SK-N-SH (cell line): ENCODE measurements around the gene BMAL1. TPM values are rescaled to one million over a fixed set of nuclear protein-coding genes. Genes with fewer than 3 reads are reported as not detected.

ENCODE experiments used
- CTCF ChIA-PET: fragments of 300-600, 350-600 bp; formaldehyde crosslinking; extraction: SDS; loops from one replicate; lab custom pipeline; 2021; lab: Yijun Ruan, JAX
- POLR2A ChIA-PET: fragments of 350-600 bp; sonication (Branson Sonifier 250); formaldehyde crosslinking; extraction: SDS; loops from one replicate; lab custom pipeline; 2020; ENCODE audit warnings: antibody characterized with exemption, inconsistent platforms; lab: Yijun Ruan, JAX
- DNase-seq: peaks from one replicate; pipeline ENCODE4 v3.0.0; 2012
- H2AFZ ChIP-seq: fragments of 200-600 bp; sonication (generic); 2 replicates; pipeline ENCODE4 v1.8.1; 2016; ENCODE audit warnings: antibody characterized with exemption, mild to moderate bottlenecking, low read depth
- H3F3A ChIP-seq: fragments of 200-600 bp; sonication (generic); replicated peaks from 2 replicates; pipeline ENCODE3; 2016; ENCODE audit warnings: antibody characterized with exemption, mild to moderate bottlenecking; ENCODE audit not compliant: insufficient read depth
- H3K27ac ChIP-seq, 2 experiments: fragments of 200-500 bp in 1 of 2; fragments of 200-600 bp in 1 of 2; sonication (Bioruptor generic) in 1 of 2; sonication (generic), shearing (Covaris generic) in 1 of 2; 2 replicates each; pipeline versions ENCODE4 v1.5.1 to v1.6.1; 2014 to 2016; ENCODE audit warnings: low read depth in 2 of 2, inconsistent platforms in 1 of 2, low read length in 1 of 2, mild to moderate bottlenecking in 1 of 2, mixed read lengths in 1 of 2
- H3K27me3 ChIP-seq: fragments of 200-600 bp; sonication (generic), shearing (Covaris generic); 2 replicates; pipeline ENCODE4 v1.6.1; 2016; ENCODE audit warnings: mixed run types; ENCODE audit not compliant: insufficient read depth
- H3K36me3 ChIP-seq, 2 experiments: fragments of 200-500 bp in 1 of 2; fragments of 200-600 bp in 1 of 2; sonication (Bioruptor generic) in 1 of 2; sonication (generic) in 1 of 2; replicated peaks in 1 of 2; 2 replicates each; pipeline versions ENCODE3 to v1.5.1; 2014 to 2016; ENCODE audit warnings: low read length in 1 of 2, mild to moderate bottlenecking in 1 of 2; ENCODE audit not compliant: insufficient read depth in 2 of 2, control insufficient read depth in 1 of 2
- H3K4me1 ChIP-seq, 2 experiments: fragments of 200-500 bp in 1 of 2; fragments of 200-600 bp in 1 of 2; sonication (Bioruptor generic) in 1 of 2; sonication (generic), shearing (Covaris generic) in 1 of 2; 2 replicates each; pipeline versions ENCODE4 v1.5.1 to v1.6.1; 2014 to 2016; ENCODE audit warnings: low read depth in 1 of 2, low read length in 1 of 2, mixed run types in 1 of 2; ENCODE audit not compliant: insufficient read depth in 2 of 2, control insufficient read depth in 1 of 2
- H3K4me2 ChIP-seq: fragments of 200-600 bp; sonication (generic), shearing (Covaris generic); 2 replicates; pipeline ENCODE4 v1.6.1; 2017; ENCODE audit warnings: mixed run types
- H3K4me3 ChIP-seq, 2 experiments: fragments of 200-500 bp in 1 of 2; fragments of 200-600 bp in 1 of 2; sonication (Bioruptor generic) in 1 of 2; sonication (generic), shearing (Covaris generic) in 1 of 2; 2 replicates each; pipeline versions ENCODE4 v1.5.1 to v1.8.1; 2014 to 2016; ENCODE audit warnings: low read depth in 2 of 2, inconsistent platforms in 1 of 2, low read length in 1 of 2, mild to moderate bottlenecking in 1 of 2, mixed read lengths in 1 of 2, moderate library complexity in 1 of 2
- H3K79me2 ChIP-seq: fragments of 200-600 bp; sonication (generic); 2 replicates; pipeline ENCODE4 v1.8.1; 2017; ENCODE audit warnings: mild to moderate bottlenecking; ENCODE audit not compliant: insufficient read depth
- H3K9ac ChIP-seq: fragments of 200-600 bp; sonication (generic); 2 replicates; pipeline ENCODE4 v1.6.1; 2017; ENCODE audit warnings: mixed run types
- H3K9me2 ChIP-seq: fragments of 200-600 bp; sonication (generic); 2 replicates; pipeline ENCODE4 v1.6.1; 2017; ENCODE audit warnings: mixed run types
- H3K9me3 ChIP-seq: fragments of 200-600 bp; sonication (generic); 2 replicates; pipeline ENCODE4 v1.6.1; 2017; ENCODE audit warnings: mixed run types, mild to moderate bottlenecking, moderate library complexity
- H4K20me1 ChIP-seq: fragments of 200-600 bp; sonication (generic); 2 replicates; pipeline ENCODE4 v1.6.1; 2017; ENCODE audit warnings: mild to moderate bottlenecking, mixed run types; ENCODE audit not compliant: insufficient read depth
- ELF1 ChIP-seq: IDR thresholded peaks from 2 replicates; pipeline ENCODE4 v1.4.0; 2012
- EZH2phosphoT487 ChIP-seq: fragments of 200-600 bp; sonication (generic); IDR thresholded peaks from 2 replicates; pipeline ENCODE4 v1.6.1; 2017; ENCODE audit warnings: low read depth, mixed run types, mild to moderate bottlenecking, antibody characterized with exemption, moderate library complexity, borderline replicate concordance
- JUND ChIP-seq: IDR thresholded peaks from 2 replicates; pipeline ENCODE4 v1.4.0; 2012
- MEF2A ChIP-seq: IDR thresholded peaks from 2 replicates; pipeline ENCODE4 v1.4.0; 2012; ENCODE audit warnings: low read depth, borderline replicate concordance
- POLR2AphosphoS5 ChIP-seq: IDR thresholded peaks from 2 replicates; pipeline ENCODE4 v1.6.1; 2012; ENCODE audit warnings: low read depth, low read length
- RAD21 ChIP-seq: IDR thresholded peaks from 2 replicates; pipeline ENCODE4 v1.6.1; 2012; ENCODE audit warnings: mild to moderate bottlenecking, low read length
- TAF1 ChIP-seq: IDR thresholded peaks from 2 replicates; pipeline ENCODE4 v1.6.1; 2012; ENCODE audit warnings: low read depth, mild to moderate bottlenecking, low read length, moderate library complexity, borderline replicate concordance
- WGBS: methylation state at CpG from one replicate; pipeline ENCODE4 v1.1.6; 2017; ENCODE audit warnings: low lambda C conversion rate; 5-methylcytosine and 5-hydroxymethylcytosine counted together
- polyA plus RNA-seq, 3 experiments: library from polyadenylated mRNA; depleted of rRNA; stranded (reverse); fragments of >200 nt; gene quantifications; 2 replicates each; pipeline ENCODE4 v1.2.3, GENCODE V29; 2012
- TF ChIP-seq, protein P1 (sequence below): IDR thresholded peaks from 2 replicates; pipeline ENCODE4 v1.4.0; 2012; ENCODE audit warnings: low read depth, borderline replicate concordance
- TF ChIP-seq, protein P2 (sequence below): fragments of 150-350 bp; IDR thresholded peaks from 2 replicates; pipeline ENCODE4 v1.6.1; 2016; ENCODE audit warnings: mild to moderate bottlenecking, low read depth, low read length
- TF ChIP-seq, protein P3 (sequence below): IDR thresholded peaks from 2 replicates; pipeline ENCODE4; 2012

Gene BMAL1
- polyA plus RNA-seq, 1 of the 3 experiments (the other 2 are of a cell fraction), result 6.5 TPM

DNA sequence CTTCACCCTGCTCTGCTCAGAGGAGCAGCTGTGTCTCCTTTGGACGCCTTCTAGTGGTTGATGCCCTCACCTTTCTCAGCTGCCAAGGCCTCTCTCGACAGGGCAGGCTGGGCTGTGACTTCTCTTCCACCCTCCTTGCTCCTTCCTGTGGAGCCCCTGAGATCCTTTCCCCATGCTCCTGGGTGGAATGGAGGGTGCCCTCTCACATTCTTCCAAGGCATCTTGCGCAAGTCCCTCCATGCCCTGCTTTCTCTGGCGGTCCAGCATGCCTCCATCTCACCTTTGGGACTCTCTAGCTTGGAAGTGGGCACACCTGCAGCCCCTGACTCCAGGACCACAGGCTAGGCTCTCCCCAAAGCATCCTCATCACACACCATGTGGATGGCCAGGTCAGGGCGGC lies 68.9 kb downstream of the BMAL1 start (continued):
- TF ChIP-seq, protein P1, sequence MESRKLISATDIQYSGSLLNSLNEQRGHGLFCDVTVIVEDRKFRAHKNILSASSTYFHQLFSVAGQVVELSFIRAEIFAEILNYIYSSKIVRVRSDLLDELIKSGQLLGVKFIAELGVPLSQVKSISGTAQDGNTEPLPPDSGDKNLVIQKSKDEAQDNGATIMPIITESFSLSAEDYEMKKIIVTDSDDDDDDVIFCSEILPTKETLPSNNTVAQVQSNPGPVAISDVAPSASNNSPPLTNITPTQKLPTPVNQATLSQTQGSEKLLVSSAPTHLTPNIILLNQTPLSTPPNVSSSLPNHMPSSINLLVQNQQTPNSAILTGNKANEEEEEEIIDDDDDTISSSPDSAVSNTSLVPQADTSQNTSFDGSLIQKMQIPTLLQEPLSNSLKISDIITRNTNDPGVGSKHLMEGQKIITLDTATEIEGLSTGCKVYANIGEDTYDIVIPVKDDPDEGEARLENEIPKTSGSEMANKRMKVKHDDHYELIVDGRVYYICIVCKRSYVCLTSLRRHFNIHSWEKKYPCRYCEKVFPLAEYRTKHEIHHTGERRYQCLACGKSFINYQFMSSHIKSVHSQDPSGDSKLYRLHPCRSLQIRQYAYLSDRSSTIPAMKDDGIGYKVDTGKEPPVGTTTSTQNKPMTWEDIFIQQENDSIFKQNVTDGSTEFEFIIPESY, result no peak
- no peak for TF ChIP-seq RAD21
- TF ChIP-seq, protein P2, sequence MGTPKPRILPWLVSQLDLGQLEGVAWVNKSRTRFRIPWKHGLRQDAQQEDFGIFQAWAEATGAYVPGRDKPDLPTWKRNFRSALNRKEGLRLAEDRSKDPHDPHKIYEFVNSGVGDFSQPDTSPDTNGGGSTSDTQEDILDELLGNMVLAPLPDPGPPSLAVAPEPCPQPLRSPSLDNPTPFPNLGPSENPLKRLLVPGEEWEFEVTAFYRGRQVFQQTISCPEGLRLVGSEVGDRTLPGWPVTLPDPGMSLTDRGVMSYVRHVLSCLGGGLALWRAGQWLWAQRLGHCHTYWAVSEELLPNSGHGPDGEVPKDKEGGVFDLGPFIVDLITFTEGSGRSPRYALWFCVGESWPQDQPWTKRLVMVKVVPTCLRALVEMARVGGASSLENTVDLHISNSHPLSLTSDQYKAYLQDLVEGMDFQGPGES, result no peak

DNA sequence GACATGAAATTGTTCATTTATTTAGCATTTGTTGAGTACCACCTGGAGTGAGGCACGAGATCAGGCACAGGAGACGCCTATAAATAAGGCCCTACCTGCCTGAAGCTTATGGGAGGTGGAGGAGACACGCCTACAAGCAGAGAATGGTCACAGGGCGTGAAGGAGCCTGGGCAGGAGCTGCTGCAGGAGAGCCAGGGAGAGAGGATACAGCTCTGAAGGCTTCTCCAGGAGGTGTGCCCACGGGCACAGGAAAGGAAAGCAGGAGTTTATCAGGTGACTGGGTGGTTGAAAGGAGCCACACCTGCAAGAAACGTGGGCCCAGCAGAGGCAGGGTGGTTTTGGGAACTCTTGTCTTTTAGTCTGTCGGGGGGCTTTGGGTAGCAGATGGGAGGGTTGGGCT lies 70.3 kb downstream of the BMAL1 start:
- ChIA-PET CTCF (interaction anchor here (1.4 to 12.9 kb wide), 3 partner anchors 8 to 136 kb away, joined by 3 to 237 read pairs (median 44); no protein-coding TSS in a partner anchor), POLR2A (no interaction called here)
- Histone ChIP-seq H3K79me2 (no peaks in the 10 kb centered on the region), H4K20me1 (no peaks in the 10 kb centered on the region), H3K4me3 (no peak overlapping the region), H3K9me2 (no peaks in the 10 kb centered on the region), H3K36me3 (no peaks in the 10 kb centered on the region), H3K27ac (no peak overlapping the region), H3K9ac (no peak overlapping the region), H2AFZ (no peak overlapping the region), H3K4me2 (no peak overlapping the region), H3K4me1 (no peaks in the 10 kb centered on the region; a peak in 1 of 4 replicates), H3K27me3 (no peaks in the 10 kb centered on the region), H3F3A (no peaks in the 10 kb centered on the region), H3K9me3 (no peaks in the 10 kb centered on the region)
- WGBS, result 90% methylated on average over 7 of the region's 7 CpGs
- TF ChIP-seq, protein P3, sequence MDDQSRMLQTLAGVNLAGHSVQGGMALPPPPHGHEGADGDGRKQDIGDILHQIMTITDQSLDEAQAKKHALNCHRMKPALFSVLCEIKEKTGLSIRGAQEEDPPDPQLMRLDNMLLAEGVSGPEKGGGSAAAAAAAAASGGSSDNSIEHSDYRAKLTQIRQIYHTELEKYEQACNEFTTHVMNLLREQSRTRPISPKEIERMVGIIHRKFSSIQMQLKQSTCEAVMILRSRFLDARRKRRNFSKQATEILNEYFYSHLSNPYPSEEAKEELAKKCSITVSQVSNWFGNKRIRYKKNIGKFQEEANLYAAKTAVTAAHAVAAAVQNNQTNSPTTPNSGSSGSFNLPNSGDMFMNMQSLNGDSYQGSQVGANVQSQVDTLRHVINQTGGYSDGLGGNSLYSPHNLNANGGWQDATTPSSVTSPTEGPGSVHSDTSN, result no peak
- TF ChIP-seq POLR2AphosphoS5 (no peak), ELF1 (no peak), MEF2A (no peak), EZH2phosphoT487 (no peak), JUND (no peak), TAF1 (no peak), RAD21 (no peak)
- TF ChIP-seq, protein P1, result no peak
- DNase-seq, result no peak
